RWPE1 (cell line): Measurements from ENCODE around the gene MSL3B.
A peak's percentile ranks its signal among the peaks of the same experiment; 100 is the strongest.

Experiments used
- CTCF ChIA-PET: fragments of 350-600 bp; sonication (Branson Sonifier 250); formaldehyde crosslinking; extraction: SDS; loops from one replicate; lab custom pipeline; 2021; lab: Yijun Ruan, JAX
- POLR2A ChIA-PET: fragments of 400-600 bp; formaldehyde crosslinking; extraction: SDS; loops from one replicate; lab custom pipeline; 2020; ENCODE audit warnings: antibody characterized with exemption; ENCODE audit not compliant: low non-redundant PET; lab: Yijun Ruan, JAX
- DNase-seq: peaks from one replicate; pipeline ENCODE4 v3.0.0; 2012; ENCODE audit warnings: low spot score
- H3K27ac ChIP-seq: fragments of 450-650 bp; 2 replicates; pipeline ENCODE4 v1.5.1; 2017
- TF ChIP-seq, protein P1 (sequence below): fragments of 450-650 bp; conservative IDR thresholded peaks from 2 replicates; pipeline ENCODE4 v1.5.1; 2017; ENCODE audit warnings: low read depth, mild to moderate bottlenecking

MSL3B gene

GRCh38 chr2:233854241-233854981 lies 13.8 kb downstream of the MSL3B start, which contains the start of gene HJURP:
TSS of gene HJURP (minus strand) at chr2:233854535. CDS start at chr2:233854500, 35 bp downstream.
- TF ChIP-seq, protein P1, sequence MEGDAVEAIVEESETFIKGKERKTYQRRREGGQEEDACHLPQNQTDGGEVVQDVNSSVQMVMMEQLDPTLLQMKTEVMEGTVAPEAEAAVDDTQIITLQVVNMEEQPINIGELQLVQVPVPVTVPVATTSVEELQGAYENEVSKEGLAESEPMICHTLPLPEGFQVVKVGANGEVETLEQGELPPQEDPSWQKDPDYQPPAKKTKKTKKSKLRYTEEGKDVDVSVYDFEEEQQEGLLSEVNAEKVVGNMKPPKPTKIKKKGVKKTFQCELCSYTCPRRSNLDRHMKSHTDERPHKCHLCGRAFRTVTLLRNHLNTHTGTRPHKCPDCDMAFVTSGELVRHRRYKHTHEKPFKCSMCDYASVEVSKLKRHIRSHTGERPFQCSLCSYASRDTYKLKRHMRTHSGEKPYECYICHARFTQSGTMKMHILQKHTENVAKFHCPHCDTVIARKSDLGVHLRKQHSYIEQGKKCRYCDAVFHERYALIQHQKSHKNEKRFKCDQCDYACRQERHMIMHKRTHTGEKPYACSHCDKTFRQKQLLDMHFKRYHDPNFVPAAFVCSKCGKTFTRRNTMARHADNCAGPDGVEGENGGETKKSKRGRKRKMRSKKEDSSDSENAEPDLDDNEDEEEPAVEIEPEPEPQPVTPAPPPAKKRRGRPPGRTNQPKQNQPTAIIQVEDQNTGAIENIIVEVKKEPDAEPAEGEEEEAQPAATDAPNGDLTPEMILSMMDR, result no peak
- DNase-seq, result peak; percentile 100
- H3K27ac ChIP-seq, result peak within 1 kb of the TSS; percentile 84
- ChIA-PET CTCF (interaction anchor here (0.6 kb wide), 2 partner anchors 406 to 690 kb away, joined by 3 to 4 read pairs; no protein-coding TSS in a partner anchor), POLR2A (no interaction called here)

DNA sequence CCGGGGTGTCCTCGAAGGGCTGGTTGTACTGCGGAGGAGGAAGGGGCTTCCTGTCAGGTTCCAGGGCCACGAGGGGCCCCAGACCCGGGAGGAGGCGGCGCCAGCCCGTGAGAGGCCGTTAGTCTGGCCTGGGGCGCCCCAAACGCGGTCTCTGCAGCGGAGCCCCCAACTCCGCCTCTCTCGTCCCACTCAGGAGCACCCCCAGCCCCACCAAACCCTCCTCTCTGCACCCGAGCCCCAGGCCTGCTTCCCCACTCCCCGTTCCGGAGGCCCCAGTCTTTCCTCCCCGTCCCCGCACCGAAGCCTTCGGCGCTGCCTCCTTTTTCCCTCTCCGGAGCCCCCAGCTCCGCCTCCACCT lies 14.3 kb downstream of the MSL3B start:
- ChIA-PET POLR2A (no interaction called here), CTCF (interaction anchor here (0.6 kb wide), 2 partner anchors 11 to 405 kb away, joined by 3 read pairs; no protein-coding TSS in a partner anchor)
- H3K27ac ChIP-seq, result peak overlapping the region; percentile 84
- TF ChIP-seq, protein P1, result no peak
- no peak for DNase-seq

GRCh38 chr2:233853353-233853752 lies 14.8 kb downstream of the MSL3B start:
- DNase-seq, result no peak
- TF ChIP-seq, protein P1, result no peak
- POLR2A ChIA-PET, result no interaction called here
- CTCF ChIA-PET, result interaction anchor here (0.6 kb wide), 1 partner anchor 12 kb away, joined by 3 read pairs; no protein-coding TSS in a partner anchor
- H3K27ac ChIP-seq, result peak overlapping the region; percentile 84

- TF ChIP-seq, protein P1, result no peak
- H3K27ac ChIP-seq, result peak overlapping the region; percentile 27
- ChIA-PET POLR2A (no interaction called here), CTCF (no interaction called here)
- DNase-seq, result no peak
Measured at GRCh38 chr2:233852056-233852455, 16.1 kb downstream of the MSL3B start.

DNA sequence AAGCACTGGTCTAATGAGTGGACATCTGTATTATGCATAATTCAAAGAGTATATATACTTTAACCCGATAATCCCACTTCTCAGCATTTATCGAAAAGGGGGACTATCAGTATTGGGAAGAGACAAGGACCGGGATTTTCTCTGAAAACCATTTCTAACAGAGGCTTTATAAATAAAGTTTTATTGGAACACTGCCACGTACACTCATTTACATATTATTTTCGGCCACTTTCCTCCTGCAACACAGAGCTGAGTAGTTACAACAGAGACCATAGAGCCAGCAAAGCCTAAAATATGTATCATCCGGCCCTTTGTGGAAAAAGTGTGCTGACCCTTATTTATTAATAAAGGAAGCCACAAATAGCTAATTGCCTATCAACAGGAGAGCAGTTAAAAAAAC lies 17.0 kb downstream of the MSL3B start:
- TF ChIP-seq, protein P1, result no peak
- no peak for DNase-seq
- ChIA-PET CTCF (no interaction called here), POLR2A (no interaction called here)
- H3K27ac ChIP-seq, result no peak overlapping the region

DNA sequence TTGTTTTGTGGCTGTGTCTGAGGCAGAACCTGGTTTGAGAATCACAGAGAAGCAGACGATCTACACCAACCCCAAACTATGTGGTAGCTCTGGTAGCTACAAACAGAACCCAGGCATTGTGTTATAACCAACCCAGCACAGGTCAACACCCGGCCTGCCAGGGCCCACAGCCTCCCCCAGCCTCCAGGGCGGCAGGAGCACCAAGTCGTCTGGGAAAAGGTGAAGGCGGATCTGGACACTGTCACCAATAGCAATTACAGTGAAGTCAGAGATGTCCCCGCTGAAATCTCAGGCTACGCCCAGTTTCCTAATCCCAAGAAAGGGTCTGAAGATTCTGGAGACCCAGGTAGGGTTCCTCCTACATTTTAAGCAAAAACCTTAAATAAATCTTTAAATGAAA lies 17.4 kb downstream of the MSL3B start:
- TF ChIP-seq, protein P1, result no peak
- DNase-seq, result no peak
- H3K27ac ChIP-seq, result peak overlapping the region; percentile 26
- POLR2A ChIA-PET, result no interaction called here
- CTCF ChIA-PET, result no interaction called here
